VCaP (cell line): Measurements from ENCODE around the gene UNKL.

Experiments used
- H3K27ac ChIP-seq: fragments of 450-650 bp; 2 replicates; pipeline ENCODE4 v1.5.1; 2017
- CTCF ChIP-seq: fragments of 450-650 bp; conservative IDR thresholded peaks from 2 replicates; pipeline ENCODE4 v1.5.1; 2017; ENCODE audit warnings: mild to moderate bottlenecking, moderate library complexity

UNKL gene

GRCh38 chr16:1325261-1325660 is 89.2 kb downstream of the UNKL start:
- TF ChIP-seq CTCF: no peak
- H3K27ac ChIP-seq: no peak overlapping the region

- no peak overlapping the region for H3K27ac ChIP-seq
- TF ChIP-seq CTCF: no peak
Observed at GRCh38 chr16:1324286-1324826, 90.1 kb downstream of the UNKL start.

DNA sequence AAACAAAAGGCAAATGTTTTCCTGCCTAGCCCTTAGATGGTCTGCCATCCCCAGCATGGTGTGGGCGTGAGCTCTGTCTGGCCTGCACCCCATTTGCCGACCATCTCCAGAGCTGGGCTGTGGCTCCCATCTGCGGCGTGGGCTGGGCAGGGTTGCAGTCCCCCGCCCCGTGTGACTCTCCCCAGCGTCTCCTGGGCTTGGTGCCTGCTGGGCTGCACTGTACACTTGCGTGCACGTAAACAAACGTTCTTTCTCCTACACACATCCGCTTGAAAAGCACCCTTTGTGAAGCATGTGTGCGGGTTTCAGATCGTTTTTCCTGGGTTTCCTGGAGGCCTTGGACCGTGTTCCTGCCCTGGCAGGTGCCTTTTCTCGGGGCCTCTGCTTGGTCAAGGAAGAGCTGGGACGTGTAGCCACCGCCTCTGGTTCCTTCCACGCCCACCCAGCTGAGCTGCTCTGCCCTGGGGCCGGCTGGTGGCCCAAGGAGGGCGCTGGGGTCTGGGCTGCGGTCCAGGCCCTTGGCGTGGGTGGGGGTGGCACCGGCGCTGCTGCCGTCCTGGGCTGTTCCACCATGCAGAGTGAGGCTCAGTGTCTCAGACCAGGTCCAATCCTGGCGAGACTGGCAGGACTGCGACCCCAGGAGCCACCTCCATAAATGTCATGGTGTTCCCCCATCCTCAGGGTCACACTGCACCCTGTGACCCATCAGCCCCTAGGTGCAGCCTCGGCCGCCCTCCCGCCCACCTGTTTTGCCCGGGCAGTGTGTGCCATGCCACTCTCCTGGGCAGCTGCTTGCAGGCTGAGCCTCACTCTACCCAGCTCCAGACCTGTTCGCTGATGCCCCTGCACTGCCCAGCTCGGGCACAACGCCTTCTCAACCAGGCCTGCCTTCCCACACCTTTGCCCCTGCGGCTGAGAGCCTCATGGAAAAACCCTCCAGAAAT is 90.9 kb downstream of the UNKL start:
- TF ChIP-seq CTCF: no peak
- H3K27ac ChIP-seq: no peak overlapping the region

GRCh38 chr16:1322407-1322806 is 92.1 kb downstream of the UNKL start:
- no peak for TF ChIP-seq CTCF
- no peak overlapping the region for H3K27ac ChIP-seq

DNA sequence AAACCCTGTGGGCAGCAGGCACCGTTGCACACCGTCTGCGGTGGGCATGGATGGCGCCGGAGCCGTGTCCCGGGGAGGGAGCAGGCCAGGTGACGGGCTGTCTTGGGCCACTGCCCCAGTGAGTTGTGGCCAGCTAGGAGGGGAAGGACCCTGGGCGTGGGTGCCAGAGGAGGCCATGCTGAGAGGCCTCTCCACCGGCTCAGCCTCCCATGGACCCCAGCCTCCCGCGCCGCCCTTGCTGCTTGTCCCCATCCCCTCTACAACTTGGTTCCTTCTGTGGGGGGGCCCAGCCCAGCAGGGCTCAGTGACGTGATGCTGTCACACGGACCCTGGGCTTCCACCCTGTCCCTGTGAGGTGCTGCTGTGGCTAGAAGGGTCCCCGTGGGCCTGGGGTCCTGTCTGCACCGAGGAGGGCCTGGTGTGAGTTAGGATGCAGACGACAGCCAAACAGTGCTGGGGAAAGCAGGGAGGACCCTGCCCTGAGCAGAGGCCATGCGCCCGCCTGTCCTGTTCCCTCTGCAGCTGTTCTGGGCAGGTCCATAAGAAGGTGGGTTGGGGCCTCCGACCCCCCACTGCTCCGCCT is 93.8 kb downstream of the UNKL start:
- no peak for TF ChIP-seq CTCF
- no peak overlapping the region for H3K27ac ChIP-seq

DNA sequence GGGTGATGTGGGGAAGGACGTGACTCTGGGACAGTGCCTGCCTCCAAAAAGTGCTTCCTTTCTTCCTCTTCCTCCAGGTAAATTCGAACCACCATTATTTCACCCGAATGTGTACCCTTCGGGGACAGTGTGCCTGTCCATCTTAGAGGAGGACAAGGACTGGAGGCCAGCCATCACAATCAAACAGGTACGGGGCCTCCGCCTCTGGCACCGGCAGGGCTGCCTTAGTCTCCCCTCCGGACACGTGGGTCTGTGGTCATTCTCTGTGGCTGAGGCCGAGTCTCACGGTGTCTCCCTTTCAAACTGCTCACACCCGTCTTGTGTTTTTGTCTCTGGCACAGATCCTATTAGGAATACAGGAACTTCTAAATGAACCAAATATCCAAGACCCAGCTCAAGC is 94.4 kb downstream of the UNKL start:
- no peak for TF ChIP-seq CTCF
- no peak overlapping the region for H3K27ac ChIP-seq

DNA sequence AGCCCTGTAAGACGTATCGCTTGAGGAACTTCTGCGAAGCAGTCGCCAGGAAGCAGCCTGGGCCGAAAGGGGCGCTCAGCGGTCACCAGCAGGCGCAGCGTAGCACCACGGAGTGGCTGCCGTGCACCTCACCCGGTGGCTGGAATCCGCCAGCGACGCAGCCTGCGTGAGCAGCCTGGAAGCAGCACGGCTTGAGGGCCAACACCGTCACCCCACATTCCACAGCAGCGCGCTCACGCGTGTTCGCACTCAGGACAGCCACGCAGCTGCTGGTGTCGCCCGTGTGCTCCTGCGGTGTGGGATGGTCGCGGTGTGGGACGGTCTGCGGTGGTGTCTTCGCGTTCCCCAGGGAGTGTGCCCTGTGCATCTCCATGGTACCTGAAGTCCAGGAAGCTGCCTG is 95.5 kb downstream of the UNKL start:
- no peak overlapping the region for H3K27ac ChIP-seq
- TF ChIP-seq CTCF: no peak
